GM21619 (cell line): ENCODE measurements around the gene H3-3A.

Experiments
- ATAC-seq: cut with Tn5 transposase; IDR thresholded peaks from one replicate; pipeline ENCODE4 v1.9.1; 2021; ENCODE audit not compliant: unreplicated experiment

H3-3A gene

DNA sequence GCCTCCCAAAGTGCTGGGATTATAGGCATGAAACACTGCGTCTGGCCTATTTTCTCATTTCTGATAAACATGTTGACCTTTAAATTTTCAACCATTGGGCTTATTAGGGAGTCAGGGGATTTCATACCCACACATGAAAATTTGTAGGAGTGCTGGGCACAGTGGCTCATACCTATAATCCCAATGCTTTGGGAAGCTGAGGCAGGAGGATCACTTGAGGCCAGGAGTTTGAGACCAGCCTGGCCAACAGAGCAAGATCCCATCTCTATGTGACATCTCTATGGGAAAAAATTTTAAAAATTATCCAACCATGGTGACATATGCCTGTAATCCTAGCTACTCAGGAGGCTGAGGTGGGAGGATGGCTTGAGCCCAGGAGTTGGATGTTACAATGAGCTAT, 10.5 kb upstream of the H3-3A start:
- ATAC-seq: no peak

DNA sequence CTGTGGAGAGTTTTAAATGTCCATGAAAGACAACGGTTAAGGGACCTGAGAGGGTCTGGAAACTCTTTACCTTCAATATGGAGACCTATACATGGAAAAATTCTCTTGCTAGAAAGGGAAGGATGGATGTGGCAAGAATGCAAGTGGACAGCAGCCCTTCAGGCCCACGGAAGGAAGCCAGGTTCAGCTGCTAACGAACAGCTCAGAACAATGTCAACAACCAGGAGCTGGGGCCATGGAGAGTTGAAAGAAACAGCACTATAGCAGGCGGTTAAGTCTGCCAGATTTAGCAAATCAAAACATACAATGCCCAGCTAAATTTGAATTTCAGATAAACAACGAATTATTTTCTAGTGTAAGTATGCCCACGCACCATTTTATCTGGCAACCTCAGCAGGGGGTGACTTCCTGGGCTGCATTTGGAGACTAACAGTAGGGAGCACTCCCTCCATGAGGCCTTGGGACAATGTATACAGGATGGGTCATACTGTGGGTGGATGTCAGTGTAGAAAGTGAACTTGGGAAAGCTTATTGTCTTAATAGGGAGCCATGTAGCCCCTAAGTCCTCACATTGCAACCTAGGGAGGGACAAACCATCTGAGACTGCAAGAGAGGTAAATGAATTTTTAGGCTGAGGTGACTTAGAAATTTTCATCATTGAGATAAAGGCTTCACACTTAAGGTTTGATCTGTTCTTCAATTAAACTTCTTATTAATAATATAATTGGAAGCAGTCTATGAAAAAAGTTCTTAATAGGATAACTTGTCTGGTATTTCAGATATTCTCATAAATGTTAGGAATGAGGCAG, 7.8 kb upstream of the H3-3A start:
- no peak for ATAC-seq

DNA sequence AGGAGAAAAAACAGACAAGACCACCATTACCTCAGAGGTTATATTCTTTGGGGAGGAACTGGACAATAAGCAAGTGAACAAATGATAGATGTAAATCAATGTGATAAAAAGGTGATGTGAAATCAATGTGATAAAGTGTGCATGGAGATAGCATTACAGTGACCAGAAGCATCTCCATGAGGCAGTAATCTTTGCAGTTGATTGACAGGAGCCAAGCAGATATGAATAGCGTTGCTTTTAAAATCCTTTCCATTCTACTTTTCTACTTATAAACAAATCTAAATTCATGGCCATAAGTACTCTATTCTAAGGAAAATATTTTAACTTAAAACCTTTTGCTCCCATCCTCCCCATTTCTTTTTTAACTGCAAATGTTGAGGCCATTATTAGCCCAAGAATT, 2.8 kb upstream of the H3-3A start:
- no peak for ATAC-seq

DNA sequence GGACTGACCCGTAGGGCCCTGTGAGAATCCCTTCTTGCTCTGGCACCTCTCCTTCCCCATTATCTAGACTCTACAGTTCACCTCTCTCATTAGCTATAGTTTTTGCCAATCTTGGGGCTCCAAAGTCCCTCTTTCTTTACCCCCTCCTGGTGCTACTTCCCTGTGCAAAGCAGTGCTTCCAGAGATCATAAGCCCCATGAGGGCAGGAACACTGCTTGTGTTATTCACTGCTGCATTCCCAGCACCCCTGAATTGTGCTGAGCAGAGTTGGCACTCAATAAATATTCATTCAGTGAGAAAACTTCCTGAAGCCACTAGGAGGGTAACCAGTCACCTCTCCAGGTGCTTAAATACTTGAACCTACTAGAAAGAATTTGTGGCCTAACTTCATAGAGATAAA, 2.1 kb upstream of the H3-3A start:
- ATAC-seq: no peak

DNA sequence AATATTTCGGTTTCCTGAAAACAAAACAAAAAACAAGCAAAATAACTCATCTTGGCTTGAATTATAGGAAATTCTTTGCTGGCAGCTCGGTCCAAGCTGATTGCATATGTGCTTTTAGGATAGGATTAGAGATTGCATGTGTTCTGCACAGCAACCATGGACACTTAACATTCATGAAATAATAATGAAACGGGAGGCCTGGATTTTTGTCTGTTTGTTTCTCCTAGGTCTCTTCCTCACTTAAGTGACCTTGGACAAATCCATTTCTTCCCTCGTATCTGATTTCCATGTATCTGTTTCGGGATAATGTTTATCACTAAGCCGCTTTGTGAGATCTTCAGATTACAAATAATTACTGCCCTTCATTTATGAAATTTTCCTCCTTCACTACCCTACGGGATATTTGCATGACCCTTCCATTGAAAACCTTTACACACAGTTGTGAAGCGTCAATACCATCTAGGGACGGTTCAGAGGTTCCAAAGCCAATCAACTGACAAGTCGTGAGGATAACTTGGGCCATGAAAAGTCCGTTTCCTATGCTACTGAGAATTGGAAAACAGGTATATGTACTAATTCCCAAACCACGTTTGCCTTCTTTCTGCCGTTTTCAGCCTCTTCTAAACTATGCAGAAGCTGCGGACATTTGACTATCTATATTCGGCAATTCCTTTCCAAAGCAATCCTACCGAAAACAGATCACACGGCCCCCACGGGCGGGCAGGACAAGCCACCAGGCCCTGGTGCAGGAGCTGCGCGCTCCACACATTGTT, 1.3 kb upstream of the H3-3A start:
- no peak for ATAC-seq

DNA sequence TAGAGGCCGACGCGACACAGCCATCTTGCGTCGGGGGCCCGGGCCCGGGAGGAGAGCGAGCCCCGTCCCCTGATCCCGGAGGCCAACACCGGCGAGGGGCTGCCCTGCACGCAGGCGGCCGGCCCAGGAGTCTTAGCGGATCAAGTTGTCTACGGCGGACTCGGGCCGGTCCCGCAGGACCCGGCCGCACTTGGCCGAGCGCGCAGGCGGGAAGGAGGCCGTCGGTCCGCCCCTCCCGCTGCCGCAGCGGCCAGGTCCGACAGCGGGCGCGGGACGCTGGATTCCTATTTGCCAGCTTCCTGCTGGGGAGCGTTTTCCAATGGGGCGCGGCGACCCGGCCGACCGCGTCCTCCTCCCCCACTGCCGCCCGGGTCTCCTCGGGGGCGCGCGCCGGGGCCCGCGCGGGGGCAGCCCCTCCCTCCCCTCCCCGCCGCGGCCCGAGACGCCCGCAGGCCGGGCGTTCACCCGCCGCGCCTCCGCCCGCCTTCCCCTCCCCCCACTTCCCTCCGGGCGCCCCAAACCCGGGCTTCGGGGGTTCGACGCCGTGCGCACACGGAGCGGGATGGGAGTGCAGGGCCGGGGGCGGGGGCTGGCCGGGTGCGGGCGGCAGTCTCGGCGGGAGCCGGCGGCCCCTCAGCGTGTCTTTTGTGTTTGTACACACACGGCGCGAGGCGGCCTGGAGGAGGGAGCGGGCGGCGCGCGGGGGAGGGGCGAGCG, 517 bp upstream of the H3-3A start:
- ATAC-seq: peak; percentile 52

DNA sequence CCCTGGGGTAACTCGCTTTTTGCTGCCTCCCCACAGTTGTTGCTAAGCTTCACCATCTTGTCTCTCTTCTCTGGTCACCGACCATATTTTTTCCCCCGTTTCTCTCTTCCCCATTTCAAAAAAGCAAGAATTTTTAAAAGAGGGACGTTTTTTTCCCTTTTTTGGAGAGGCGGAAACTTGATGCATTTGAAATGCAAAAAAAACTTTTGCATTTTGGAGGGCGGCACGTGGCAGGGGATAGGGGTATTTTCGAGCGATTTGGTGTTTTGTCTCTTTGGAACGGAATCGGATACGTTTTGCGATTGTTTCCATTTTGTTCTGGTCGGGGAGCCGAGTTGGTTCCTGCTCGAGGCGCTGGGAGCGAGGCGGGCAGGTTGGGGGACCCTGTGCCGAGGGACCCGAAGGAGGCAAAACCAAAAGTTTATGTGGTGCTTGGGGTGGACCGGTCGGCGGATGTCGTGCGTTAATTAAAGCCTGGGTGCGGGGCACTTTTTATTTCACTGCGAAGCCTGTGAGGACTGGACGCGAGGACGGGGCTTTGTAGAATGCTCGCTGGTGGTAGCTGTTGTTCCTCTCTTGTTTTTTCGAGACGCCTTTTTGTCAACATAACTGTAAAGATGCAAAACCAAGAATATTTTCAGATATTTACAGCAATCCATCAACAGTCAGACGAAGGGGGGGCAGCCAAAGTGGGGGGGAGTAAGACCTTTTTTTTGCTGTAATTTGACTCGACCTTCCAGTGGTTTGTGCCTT, 884 bp downstream of the H3-3A start:
- ATAC-seq: peak; percentile 7

DNA sequence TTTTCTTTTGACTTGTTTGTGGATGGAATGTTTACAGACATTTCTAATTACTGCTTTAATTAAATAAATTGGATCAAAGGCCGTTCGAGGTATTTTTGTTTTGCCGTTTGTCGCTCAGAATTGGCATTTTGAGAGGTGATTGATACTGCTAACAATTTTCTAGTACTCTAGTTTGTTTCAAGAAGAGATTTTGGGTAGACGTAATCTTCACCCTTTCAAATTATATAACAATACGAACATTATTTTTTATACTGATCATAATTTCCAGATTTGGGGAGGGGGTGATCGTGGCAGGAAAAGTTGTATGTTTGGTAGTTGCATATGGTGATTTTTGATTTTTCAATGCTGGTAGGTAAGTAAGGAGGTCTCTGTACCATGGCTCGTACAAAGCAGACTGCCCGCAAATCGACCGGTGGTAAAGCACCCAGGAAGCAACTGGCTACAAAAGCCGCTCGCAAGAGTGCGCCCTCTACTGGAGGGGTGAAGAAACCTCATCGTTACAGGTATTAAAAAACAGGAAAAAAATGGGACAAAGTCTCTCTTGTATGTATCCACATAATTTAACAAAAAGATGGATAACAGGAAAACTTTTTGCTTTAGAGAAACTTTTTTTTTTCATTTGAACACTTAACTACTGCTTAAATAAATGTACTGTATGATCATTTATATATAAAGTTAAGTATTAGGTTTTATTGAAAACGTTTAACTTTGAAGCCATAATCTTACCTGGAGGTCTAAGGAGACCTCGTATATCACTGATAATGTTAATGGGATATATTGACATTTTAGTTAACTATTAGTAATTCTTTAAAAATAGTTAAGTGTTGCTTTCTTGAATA, 1.7 kb downstream of the H3-3A start:
- no peak for ATAC-seq

DNA sequence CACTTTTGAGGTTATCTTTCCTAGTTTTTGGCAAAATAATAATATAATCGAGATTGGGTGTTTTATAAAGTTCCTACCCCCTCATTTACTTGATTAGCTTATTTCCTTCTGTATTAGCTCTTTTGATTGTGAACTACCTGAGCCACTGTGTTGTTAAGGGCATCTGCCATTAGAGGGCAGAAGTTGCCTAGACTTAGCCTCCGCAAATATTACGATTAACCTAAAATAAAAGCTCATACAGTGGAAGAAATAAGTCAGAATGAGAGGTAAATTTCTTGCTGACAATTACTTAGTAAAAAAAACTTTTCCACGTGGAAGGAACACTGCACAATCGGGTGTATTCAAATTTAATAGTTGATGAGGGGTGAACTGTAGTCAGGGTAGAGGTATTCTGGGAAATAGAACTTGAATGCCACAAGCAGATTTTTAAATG, 2.3 kb downstream of the H3-3A start:
- ATAC-seq: no peak

DNA sequence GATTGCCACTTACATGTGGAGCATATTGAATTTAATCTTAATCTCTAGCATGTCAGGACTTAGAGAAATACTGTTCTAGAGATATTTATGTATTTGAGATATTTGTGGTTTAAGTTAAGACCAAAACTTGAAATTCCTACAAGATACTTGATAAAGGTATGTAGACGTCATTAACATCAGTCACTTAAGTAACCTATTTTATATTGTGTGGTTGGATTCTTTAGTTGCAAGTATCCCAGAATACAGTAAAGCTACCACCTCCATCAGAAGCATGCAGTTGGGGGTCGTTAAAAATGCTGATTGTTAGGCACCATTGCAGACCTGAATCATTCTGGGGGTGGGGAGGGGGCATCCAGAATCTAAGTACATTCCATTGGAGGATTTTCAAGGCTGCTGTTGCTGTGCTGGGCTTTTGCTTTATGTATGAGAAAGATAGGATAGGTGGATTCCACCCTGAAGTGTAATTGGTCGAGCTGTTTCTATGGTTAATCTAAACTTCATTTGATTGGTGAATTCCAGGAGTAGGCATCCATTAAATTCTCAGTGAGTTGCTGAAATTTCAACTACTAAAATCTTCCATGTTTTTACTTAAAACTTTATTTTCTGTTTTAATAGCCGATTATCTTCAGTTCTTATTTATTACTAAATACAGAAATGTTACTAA, 4.0 kb downstream of the H3-3A start:
- no peak for ATAC-seq

DNA sequence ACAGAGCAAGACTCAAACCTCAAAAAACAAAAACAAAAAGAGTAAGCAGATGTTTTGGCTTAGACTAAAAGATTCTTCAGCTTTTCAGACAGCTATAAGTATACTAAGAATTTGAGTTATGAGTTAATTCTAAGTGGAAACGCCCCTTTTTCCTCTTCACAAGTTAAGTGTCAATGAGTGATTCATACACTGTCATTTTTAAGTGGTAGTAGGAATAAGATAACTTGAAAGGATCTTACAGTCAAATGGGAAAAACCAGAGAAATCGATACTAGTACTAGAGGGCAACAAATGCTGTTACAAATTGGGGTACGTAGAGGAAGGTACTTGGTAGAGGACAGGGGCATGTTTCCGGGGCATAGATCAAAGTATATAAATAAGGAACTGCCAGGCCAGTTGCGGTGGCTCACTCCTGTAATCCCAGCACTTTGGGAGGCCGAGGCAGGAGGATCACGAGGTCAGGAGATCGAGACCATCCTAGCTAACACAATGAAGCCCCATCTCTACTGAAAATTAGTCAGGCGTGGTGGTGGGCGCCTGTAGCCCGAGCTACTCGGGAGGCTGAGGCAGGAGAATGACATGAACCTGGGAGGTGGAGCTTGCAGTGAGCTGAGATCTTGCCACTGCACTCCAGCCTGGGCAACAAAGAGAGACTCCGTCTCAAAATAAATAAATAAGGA, 7.4 kb downstream of the H3-3A start:
- no peak for ATAC-seq

DNA sequence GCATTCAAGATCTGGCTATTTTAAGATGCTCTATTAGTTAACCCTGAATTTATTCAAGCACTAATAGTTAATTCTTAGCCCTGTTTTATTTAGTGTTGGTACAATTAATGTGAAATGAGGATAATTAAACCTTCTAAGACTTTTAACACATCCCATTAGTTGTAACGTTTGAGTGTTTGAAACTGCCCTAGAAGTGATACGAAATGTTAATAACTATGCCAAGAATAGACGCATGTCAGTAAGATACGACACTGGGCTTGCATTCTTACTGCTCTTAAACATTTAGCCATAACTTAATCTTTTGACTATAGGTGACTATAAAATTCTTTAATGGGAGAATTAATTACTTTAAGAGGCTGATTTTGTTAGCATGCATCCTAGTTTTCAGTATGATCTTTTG, 9.8 kb downstream of the H3-3A start:
- no peak for ATAC-seq

DNA sequence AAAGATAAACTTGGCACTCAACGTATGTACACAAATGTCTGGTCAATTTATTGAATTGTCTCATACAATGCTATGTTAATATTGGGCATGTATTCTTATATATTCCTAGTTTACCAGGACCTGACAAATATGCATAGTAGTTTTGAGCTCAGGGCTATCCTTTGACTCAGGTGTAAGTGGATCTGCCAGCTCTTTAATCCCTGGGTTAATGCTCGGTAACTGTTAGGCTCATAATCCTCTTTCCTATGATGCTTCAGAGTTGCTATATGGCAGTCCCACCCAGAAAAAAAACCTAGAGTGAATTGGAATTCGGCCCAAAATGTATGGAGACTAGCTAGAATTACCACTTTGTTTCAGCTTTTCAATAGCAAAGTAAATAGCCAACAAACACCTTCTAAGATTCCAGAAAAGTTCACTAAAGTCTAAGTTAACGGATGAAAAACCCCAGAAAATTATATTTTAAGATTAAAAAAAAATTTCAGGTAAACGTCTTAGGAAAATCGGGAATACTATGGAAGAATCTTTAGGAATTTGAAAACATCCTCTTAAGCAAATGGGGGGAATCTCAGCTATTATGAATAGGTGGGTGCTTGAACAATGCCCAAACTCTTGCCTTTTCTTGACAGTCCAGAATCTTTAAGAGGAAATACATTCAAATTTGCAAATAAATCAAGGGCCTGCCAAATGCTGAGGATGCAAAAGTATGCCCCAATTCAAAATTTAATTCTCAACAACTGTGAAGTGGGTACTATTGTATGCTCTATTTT, 10.9 kb downstream of the H3-3A start:
- ATAC-seq: no peak

DNA sequence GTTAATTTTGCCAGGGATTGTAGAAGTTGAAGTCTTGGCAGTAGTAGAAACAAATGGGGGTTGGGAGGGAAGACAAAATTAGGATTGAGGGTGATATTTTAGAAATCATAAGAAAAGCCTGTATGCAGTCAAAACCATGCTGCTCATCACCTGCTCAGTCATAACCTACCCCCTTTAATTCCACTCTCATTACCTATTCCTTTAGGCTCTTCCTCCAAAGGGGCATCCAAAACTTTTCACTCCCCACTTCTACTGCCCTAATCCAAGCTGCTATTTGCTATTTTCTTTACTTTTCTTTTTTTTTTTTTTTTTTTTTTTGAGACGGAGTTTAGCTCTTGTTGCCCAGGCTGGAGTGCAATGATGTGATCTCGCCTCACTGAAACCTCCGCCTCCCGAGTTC, 11.5 kb downstream of the H3-3A start:
- no peak for ATAC-seq

DNA sequence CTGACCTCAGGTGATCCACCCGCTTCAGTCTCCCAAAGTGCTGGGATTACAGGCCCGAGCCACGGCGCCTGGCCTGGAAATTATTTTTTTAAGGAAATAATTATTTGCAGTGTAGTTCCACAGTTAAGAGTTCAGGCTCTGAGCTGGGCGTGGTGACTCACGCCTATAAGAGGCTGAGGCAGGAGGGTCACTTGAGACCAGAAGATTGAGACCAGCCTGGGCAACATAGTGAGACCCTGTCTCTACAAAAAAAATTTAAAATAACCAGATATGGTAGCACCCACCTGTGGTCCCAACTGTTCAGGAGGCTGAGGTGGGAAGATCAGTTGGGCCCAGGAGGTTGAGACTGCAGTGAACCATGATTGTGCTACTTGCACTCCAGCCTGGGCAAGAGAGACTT, 13.9 kb downstream of the H3-3A start:
- ATAC-seq: no peak

DNA sequence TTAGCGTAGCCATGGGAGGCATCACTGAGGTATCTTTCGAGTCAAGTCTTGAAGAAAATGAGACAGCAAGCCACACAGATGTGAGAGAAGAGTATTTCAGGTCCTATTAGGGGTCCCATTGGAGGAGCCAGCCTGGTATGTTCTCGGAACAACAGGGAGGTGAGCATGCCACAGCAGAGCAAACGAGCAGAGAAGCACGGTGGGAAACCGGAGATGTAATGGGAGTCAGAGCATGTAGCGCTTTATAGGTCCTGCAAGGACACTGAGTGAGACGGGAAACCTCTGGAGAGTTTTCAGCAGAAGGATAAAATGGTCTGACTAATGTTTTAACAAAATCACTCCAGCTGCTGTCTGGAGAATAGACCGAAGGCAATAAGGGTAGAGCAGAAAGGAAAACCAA, 15.9 kb downstream of the H3-3A start:
- no peak for ATAC-seq

DNA sequence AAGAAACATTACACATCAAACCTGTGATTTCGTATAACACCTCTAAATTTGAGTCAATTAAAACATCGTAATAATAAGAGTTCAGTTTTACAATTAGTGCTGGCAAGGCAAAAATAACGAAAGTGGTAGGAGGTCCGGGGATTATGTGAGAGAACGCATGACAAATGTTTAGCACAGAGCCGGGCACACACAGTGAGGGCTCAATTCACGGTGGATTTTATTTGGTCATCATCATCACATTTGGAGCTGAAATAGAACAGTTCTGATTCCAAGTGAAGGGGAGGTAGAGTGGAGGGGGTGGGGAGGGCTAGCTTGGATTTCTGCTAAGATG, 20.0 kb downstream of the H3-3A start:
- no peak for ATAC-seq

DNA sequence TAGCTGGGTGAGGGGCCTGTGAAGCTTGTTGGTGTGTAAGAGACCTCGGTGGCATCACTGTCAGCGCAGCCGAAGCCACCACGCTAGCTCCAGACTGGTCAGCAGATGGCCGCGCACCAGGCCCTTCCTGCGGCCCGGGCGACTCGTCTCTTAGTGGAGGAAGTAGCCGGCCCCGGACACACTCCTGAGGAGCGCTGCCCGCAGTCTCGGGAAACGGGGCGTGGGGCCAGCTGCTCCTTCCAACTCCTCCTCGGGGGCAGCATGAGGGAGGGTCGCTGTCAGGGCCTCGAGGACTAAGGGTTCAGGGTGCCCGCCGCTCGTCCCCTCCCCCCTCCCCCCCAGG, 20.4 kb downstream of the H3-3A start:
- ATAC-seq: peak; percentile 16
